ENCODE data around the gene DET1. TPM values are rescaled to one million over a fixed set of nuclear protein-coding genes. Genes with fewer than 3 reads are reported as not detected.
"Not testable (repeated sequence)": the region's sequence is repeated elsewhere in the genome, so short reads cannot be mapped to it uniquely, and the experiment has no call there.

The DET1 gene
- polyA plus RNA-seq, 6 donors from 2014 or later, result 1.1 to 3.5 (median 1.9) TPM

DNA sequence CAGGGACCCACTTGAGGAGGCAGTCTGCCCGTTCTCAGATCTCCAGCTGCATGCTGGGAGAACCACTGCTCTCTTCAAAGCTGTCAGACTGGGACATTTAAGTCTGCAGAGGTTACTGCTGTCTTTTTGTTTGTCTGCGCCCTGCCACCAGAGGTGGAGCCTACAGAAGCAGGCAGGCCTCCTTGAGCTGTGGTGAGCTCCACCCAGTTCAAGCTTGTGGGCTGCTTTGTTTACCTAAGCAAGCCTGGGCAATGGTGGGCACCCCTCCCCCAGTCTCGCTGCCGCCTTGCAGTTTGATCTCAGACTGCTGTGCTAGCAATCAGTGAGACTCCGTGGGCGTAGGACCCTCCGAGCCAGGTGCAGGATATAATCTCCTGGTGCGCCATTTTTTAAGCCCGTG lies 13.1 kb upstream of the DET1 start:
- H3K4me3 Mint-ChIP-seq; H3K4me1 Mint-ChIP-seq; DNase-seq; ATAC-seq (ENCODE audit: low read depth in 2 of 2); H3K27ac Mint-ChIP-seq: not testable (repeated sequence)
- Mint-ChIP-seq H3K27me3 (peaks cover 7 to 52% (median 32%) of the 10 kb centered on the region in 3 donors), H3K36me3 (peaks cover 6 to 38% of the 10 kb centered on the region in 2 donors), H3K9me3 (peaks cover 8 to 17% (median 11%) of the 10 kb centered on the region in 7 donors)

GRCh38 chr15:88558026-88558425 lies 11.5 kb upstream of the DET1 start:
- H3K27ac Mint-ChIP-seq; H3K4me3 Mint-ChIP-seq; ATAC-seq (ENCODE audit: low read depth in 2 of 2); DNase-seq; H3K4me1 Mint-ChIP-seq: not testable (repeated sequence)
- Mint-ChIP-seq H3K9me3 (peaks cover 8 to 17% (median 11%) of the 10 kb centered on the region in 7 donors), H3K36me3 (peaks cover 3 to 38% of the 10 kb centered on the region in 2 donors), H3K27me3 (peaks cover 7 to 44% (median 32%) of the 10 kb centered on the region in 3 donors)

GRCh38 chr15:88548009-88548408 lies 1.5 kb upstream of the DET1 start:
- H3K4me1 Mint-ChIP-seq, result peaks cover 0 to 23% (median 0%) of the 10 kb centered on the region in 3 donors
- H3K4me3 Mint-ChIP-seq; H3K36me3 Mint-ChIP-seq; H3K27me3 Mint-ChIP-seq; DNase-seq; H3K9me3 Mint-ChIP-seq; ATAC-seq (ENCODE audit: low read depth in 2 of 2); H3K27ac Mint-ChIP-seq: not testable (repeated sequence)

DNA sequence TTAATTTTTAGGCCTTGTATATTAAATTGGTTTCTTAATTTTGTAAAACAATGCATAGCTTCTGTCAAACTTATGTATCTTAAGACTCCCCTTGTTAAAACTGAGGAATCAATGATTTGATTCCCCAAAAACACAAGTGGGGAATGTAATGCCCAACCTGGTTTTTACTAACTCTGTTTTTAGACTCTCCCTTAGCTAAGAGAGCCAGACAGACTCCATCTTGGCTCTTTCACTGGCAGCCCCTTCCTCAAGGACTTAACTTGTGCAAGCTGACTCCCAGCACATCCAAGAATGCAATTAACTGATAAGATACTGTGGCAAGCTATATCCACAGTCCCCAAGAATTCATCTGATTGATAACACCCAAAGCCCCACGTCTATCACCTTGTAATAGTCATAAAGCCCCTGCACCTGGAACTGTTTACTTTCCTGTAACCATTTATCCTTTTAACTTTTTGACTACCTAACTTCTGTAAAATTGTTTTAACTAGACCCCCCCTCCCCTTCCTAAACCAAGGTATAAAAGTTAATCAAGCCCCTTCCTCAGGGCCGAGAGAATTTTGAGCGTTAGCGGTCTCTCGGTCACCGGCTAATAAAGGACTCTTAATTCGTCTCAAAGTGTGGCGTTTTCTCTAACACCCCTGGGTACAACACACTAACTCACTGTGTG lies 768 bp downstream of the DET1 start:
- H3K27ac Mint-ChIP-seq, result peak overlapping the region; percentile 80 to 97 (median 90)
- not testable (repeated sequence) for H3K36me3 Mint-ChIP-seq; ATAC-seq (ENCODE audit: low read depth in 2 of 2); H3K27me3 Mint-ChIP-seq; H3K9me3 Mint-ChIP-seq; DNase-seq
- H3K4me1 Mint-ChIP-seq, result peaks cover 0 to 23% (median 6%) of the 10 kb centered on the region in 3 donors
- H3K4me3 Mint-ChIP-seq, result peak overlapping the region; percentile 81 to 97 (median 94)

DNA sequence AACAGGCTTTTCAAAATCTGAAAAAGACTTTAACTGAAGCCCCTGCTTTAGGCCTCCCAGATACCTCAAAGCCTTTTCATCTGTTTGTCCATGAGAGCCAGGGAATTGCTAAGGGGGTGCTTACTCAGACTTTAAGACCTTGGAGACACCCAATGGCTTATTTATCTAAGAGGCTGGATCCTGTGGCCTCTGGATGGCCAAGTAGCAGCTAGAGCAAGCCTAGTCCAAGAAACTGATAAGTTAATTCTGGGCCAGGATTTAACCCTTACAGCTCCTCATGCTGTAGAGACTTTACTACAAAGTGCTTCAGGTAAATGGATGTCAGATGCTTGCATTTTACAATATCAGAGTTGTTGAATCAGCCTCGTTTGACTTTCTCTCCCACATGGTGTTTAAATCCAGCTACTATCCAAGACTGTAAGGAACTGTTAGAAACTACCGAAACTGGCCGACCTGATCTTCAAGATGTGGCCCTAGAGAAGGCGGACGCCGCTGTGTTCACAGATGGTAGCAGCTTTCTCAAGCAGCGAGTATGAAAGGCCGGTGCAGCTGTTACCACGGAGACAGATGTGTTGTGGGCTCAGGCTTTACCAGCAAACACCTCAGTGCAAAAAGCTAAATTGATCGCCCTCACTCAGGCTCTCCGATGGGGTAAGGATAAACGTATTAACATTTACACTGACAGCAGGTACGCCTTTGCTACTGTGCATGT lies 3.3 kb downstream of the DET1 start:
- ATAC-seq (ENCODE audit: low read depth in 2 of 2) (no peak), DNase-seq (no peak)
- Mint-ChIP-seq H3K4me1 (peaks cover 0 to 23% (median 6%) of the 10 kb centered on the region in 3 donors), H3K36me3 (no peaks in the 10 kb centered on the region), H3K27ac (no peak overlapping the region), H3K9me3 (peaks cover 0 to 1% (median 0%) of the 10 kb centered on the region in 7 donors), H3K27me3 (no peaks in the 10 kb centered on the region), H3K4me3 (peak overlapping the region in 1 of 8 donors; percentile 7)

GRCh38 chr15:88542342-88542733 lies 4.1 kb downstream of the DET1 start:
- DNase-seq (no peak), ATAC-seq (ENCODE audit: low read depth in 2 of 2) (no peak)
- peaks cover 0 to 1% (median 0%) of the 10 kb centered on the region in 7 donors for H3K9me3 Mint-ChIP-seq
- no peak overlapping the region for H3K27ac Mint-ChIP-seq
- H3K4me3 Mint-ChIP-seq, result peak overlapping the region in 1 of 8 donors; percentile 7
- H3K4me1 Mint-ChIP-seq, result peaks cover 0 to 21% (median 6%) of the 10 kb centered on the region in 3 donors
- H3K36me3 Mint-ChIP-seq, result no peaks in the 10 kb centered on the region
- H3K27me3 Mint-ChIP-seq, result no peaks in the 10 kb centered on the region

DNA sequence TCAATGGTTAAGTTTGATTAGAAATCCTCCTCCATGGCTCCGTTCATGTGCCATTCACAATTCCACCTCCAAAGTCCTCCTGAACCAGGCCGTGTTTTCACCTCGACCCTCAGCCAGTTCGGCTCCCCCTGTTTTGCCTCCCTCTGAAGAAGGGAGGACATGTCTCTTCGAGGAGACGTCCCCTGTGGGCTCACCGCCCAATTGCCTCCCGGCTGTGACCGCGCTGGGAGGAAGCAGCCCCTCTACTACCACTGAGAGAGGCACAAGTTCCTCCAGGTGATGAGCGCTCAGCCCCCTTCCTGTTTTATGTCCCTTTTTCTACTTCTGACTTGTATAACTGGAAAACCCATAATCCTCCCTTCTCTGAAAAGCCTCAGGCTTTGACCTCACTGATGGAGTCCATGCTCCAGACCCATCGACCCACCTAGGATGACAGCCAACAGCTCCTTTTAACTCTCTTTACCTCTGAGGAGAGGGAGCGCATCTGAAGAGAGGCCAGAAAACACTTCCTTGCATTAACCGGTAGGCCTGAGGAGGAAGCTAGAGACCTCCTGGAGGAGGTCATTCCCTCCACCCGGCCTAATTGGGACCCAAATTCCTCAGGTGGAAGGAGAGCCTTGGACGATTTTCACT lies 4.7 kb downstream of the DET1 start:
- DNase-seq, result no peak
- ATAC-seq (ENCODE audit: low read depth in 2 of 2), result no peak

DNA sequence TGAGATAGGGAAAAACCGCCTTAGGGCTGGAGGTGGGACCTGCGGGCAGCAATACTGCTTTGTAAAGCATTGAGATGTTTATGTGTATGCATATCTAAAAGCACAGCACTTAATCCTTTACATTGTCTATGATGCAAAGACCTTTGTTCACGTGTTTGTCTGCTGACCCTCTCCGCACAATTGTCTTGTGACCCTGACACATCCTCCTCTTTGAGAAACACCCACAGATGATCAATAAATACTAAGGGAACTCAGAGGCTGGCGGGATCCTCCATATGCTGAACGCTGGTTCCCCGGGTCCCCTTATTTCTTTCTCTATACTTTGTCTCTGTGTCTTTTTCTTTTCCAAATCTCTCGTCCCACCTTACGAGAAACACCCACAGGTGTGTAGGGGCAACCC lies 5.4 kb downstream of the DET1 start:
- peaks cover 0 to 13% (median 6%) of the 10 kb centered on the region in 3 donors for H3K4me1 Mint-ChIP-seq
- H3K27ac Mint-ChIP-seq; H3K4me3 Mint-ChIP-seq; H3K9me3 Mint-ChIP-seq; H3K27me3 Mint-ChIP-seq; ATAC-seq (ENCODE audit: low read depth in 2 of 2); H3K36me3 Mint-ChIP-seq; DNase-seq: not testable (repeated sequence)

More for the DNA sequence above, 4.7 kb downstream of the DET1 start:
- Mint-ChIP-seq H3K4me1 (peaks cover 0 to 16% (median 6%) of the 10 kb centered on the region in 3 donors), H3K36me3 (no peaks in the 10 kb centered on the region), H3K9me3 (peaks cover 0 to 1% (median 0%) of the 10 kb centered on the region in 7 donors), H3K27ac (peak overlapping the region in 1 of 6 donors; percentile 76), H3K27me3 (no peaks in the 10 kb centered on the region), H3K4me3 (peak overlapping the region in 1 of 8 donors; percentile 7)

DNA sequence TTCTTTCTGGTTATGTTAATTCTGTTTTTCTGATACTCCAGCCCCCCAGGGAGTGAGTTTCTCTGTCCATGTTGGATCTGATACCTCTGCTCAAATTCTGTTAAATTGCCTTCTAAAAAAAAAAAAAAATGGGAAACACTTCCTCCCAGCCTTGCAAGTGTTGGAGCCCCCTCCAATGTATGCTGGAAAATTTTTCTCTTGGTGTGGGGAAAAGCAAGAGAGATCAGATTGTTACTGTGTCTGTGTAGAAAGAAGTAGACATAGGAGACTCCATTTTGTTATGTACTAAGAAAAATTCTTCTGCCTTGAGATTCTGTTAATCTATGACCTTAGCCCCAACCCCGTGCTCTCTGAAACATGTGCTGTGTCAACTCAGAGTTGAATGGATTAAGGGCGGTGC lies 6.1 kb downstream of the DET1 start:
- not testable (repeated sequence) for H3K4me3 Mint-ChIP-seq; DNase-seq; H3K9me3 Mint-ChIP-seq; ATAC-seq (ENCODE audit: low read depth in 2 of 2); H3K27me3 Mint-ChIP-seq
- Mint-ChIP-seq H3K4me1 (peaks cover 4 to 11% (median 6%) of the 10 kb centered on the region in 3 donors), H3K36me3 (peaks cover 6 to 10% of the 10 kb centered on the region in 2 donors), H3K27ac (peak overlapping the region in 2 of 6 donors; percentile 61 to 83)

- DNase-seq, result no peak
- no peaks in the 10 kb centered on the region for H3K27me3 Mint-ChIP-seq
- peaks cover 12 to 15% of the 10 kb centered on the region in 2 donors for H3K36me3 Mint-ChIP-seq
- H3K27ac Mint-ChIP-seq, result peak overlapping the region in 1 of 6 donors; percentile 26
- ATAC-seq (ENCODE audit: low read depth in 2 of 2), result no peak
- peaks cover 0 to 18% (median 7%) of the 10 kb centered on the region in 7 donors for H3K9me3 Mint-ChIP-seq
- H3K4me3 Mint-ChIP-seq, result no peak overlapping the region
- H3K4me1 Mint-ChIP-seq, result peaks cover 0 to 11% (median 4%) of the 10 kb centered on the region in 3 donors
Observed at GRCh38 chr15:88539441-88539840, 7.0 kb downstream of the DET1 start.

DNA sequence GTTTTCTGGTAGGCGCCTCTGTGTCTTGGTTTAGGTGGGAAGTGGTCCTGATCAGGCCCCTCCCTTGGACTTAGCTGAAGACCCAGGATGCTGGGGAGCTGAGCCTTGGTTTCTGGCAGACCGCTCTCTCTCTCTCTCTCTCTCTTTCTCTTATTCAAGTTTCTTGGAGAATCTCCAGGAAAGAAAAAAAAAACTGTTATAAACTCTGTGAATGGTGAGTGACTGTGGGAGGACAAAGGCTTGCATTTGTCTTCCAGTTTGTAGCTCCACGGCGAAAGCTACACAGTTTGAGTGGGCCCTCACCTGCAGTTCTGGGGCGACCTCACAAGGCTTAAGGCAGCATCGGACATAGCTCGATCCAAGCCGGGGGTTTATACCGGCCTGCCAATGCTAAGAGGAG lies 7.5 kb downstream of the DET1 start:
- peaks cover 0 to 11% (median 4%) of the 10 kb centered on the region in 3 donors for H3K4me1 Mint-ChIP-seq
- peaks cover 17 to 20% of the 10 kb centered on the region in 2 donors for H3K36me3 Mint-ChIP-seq
- peaks cover 0 to 22% (median 11%) of the 10 kb centered on the region in 7 donors for H3K9me3 Mint-ChIP-seq
- no peak overlapping the region for H3K27ac Mint-ChIP-seq
- ATAC-seq (ENCODE audit: low read depth in 2 of 2) (no peak), DNase-seq (no peak)
- no peaks in the 10 kb centered on the region for H3K27me3 Mint-ChIP-seq
- H3K4me3 Mint-ChIP-seq, result no peak overlapping the region

GRCh38 chr15:88537591-88538317 lies 8.7 kb downstream of the DET1 start:
- ATAC-seq (ENCODE audit: low read depth in 2 of 2) (no peak), DNase-seq (no peak)
- peaks cover 23 to 26% of the 10 kb centered on the region in 2 donors for H3K36me3 Mint-ChIP-seq
- peaks cover 0 to 30% (median 11%) of the 10 kb centered on the region in 7 donors for H3K9me3 Mint-ChIP-seq
- H3K27ac Mint-ChIP-seq, result peak overlapping the region in 1 of 6 donors; percentile 11
- peaks cover 0 to 13% (median 4%) of the 10 kb centered on the region in 3 donors for H3K4me1 Mint-ChIP-seq
- no peaks in the 10 kb centered on the region for H3K27me3 Mint-ChIP-seq
- H3K4me3 Mint-ChIP-seq, result no peak overlapping the region

All from naive B cell (primary cell).